NCI-H146 (cell line): ENCODE measurements around the gene DSC2.

Source experiments
- DNase-seq: peaks from one replicate; lab custom pipeline; 2025; lab: John Stamatoyannopoulos, UW

The DSC2 gene

GRCh38 chr18:31098878-31099277 is 3.3 kb downstream of the DSC2 start:
- DNase-seq = no peak

GRCh38 chr18:31097666-31098065 is 4.6 kb downstream of the DSC2 start:
- no peak for DNase-seq

GRCh38 chr18:31093880-31094279 is 8.3 kb downstream of the DSC2 start:
- DNase-seq = no peak

GRCh38 chr18:31093294-31093693 is 8.9 kb downstream of the DSC2 start:
- no peak for DNase-seq

GRCh38 chr18:31091350-31091749 is 10.9 kb downstream of the DSC2 start:
- DNase-seq = no peak

GRCh38 chr18:31088532-31088931 is 13.7 kb downstream of the DSC2 start:
- no peak for DNase-seq

GRCh38 chr18:31079973-31080372 is 22.2 kb downstream of the DSC2 start:
- DNase-seq = no peak

- no peak for DNase-seq
Measured at GRCh38 chr18:31077878-31078277, 24.3 kb downstream of the DSC2 start.

GRCh38 chr18:31072175-31072574 is 30.0 kb downstream of the DSC2 start:
- DNase-seq = no peak

- DNase-seq = no peak
Measured at GRCh38 chr18:31070206-31070605, 32.0 kb downstream of the DSC2 start.

- DNase-seq = no peak
Measured at GRCh38 chr18:31066266-31066665, 36.0 kb downstream of the DSC2 start.

GRCh38 chr18:31065036-31065773 is 37.0 kb downstream of the DSC2 start:
- no peak for DNase-seq

GRCh38 chr18:31064130-31064529 is 38.1 kb downstream of the DSC2 start:
- no peak for DNase-seq

GRCh38 chr18:31061945-31062344 is 40.3 kb downstream of the DSC2 start:
- DNase-seq = no peak

GRCh38 chr18:31058897-31059296 is 43.3 kb downstream of the DSC2 start:
- no peak for DNase-seq

- DNase-seq = no peak
Measured at GRCh38 chr18:31057917-31058316, 44.3 kb downstream of the DSC2 start.

- DNase-seq = no peak
Measured at GRCh38 chr18:31057051-31057450, 45.2 kb downstream of the DSC2 start.

GRCh38 chr18:31056296-31056695 is 45.9 kb downstream of the DSC2 start:
- no peak for DNase-seq

GRCh38 chr18:31050635-31051034 is 51.6 kb downstream of the DSC2 start:
- no peak for DNase-seq

GRCh38 chr18:31049189-31049588 is 53.0 kb downstream of the DSC2 start:
- DNase-seq = no peak

- no peak for DNase-seq
Measured at GRCh38 chr18:31048216-31048615, 54.0 kb downstream of the DSC2 start.

GRCh38 chr18:31046916-31047315 is 55.3 kb downstream of the DSC2 start:
- no peak for DNase-seq

- DNase-seq = no peak
Measured at GRCh38 chr18:31045599-31045998, 56.6 kb downstream of the DSC2 start.

GRCh38 chr18:31044926-31045325 is 57.3 kb downstream of the DSC2 start:
- no peak for DNase-seq
